ENCODE results near the gene TUFM. TPM values are rescaled to one million over a fixed set of nuclear protein-coding genes. Genes with fewer than 3 reads are reported as not detected.
A peak's percentile ranks its signal among the peaks of the same experiment; 100 is the strongest.

Gene TUFM
- total and polyA plus RNA-seq, 2 of the 8 experiments (the other 6 are each of a cell fraction or from before 2014, with no cell fraction given), result 216 to 249 TPM

GRCh38 chr16:28880955-28881354, 34.8 kb upstream of the TUFM start:
- Histone ChIP-seq H3K27me3 (replicated peaks in 1 of 4; ENCODE audit: control insufficient read depth in 3 of 4, extremely low read depth in 1 of 4, insufficient read depth in 3 of 4, low read length in 3 of 4) (peaks cover 0 to 8% (median 7%) of the 10 kb centered on the region in 4 experiments; a peak in 2 of 7 replicates), H3K14ac (ENCODE audit: insufficient read length) (no peak overlapping the region), H3K27ac (ENCODE audit: low read depth, low read length) (no peak overlapping the region), H2AFZ (ENCODE audit: low read length) (no peak overlapping the region), H3K18ac (ENCODE audit: extremely low read depth, low read length) (0 out of 2 replicates have a peak overlapping the region, but pooled peaks have one; percentile 78), H3K4me2 (ENCODE audit: insufficient read depth in 1 of 2, low read depth in 2 of 2, low read length in 2 of 2) (peak overlapping the region; percentile 78 to 84), H3K9me3 (ENCODE audit: insufficient read depth in 2 of 2, low read depth in 1 of 2, low read length in 1 of 2) (no peaks in the 10 kb centered on the region), H2BK15ac (ENCODE audit: low read length) (peak overlapping the region; percentile 93; the same call in 1 of the 2 replicates), H2BK12ac (ENCODE audit: low read depth, low read length) (peak overlapping the region; percentile 98; the same call in 1 of the 2 replicates), H2BK5ac (ENCODE audit: low read depth, low read length) (peak overlapping the region; percentile 71; the same call in 1 of the 2 replicates), H4K5ac (ENCODE audit: insufficient read length, low read depth, low read length) (no peak overlapping the region), H2BK120ac (replicated peaks; ENCODE audit: low read depth, low read length) (no peak overlapping the region), H3K23me2 (ENCODE audit: low read depth, low read length) (peaks cover 13% of the 10 kb centered on the region), H4K20me1 (replicated peaks in 1 of 2; ENCODE audit: control insufficient read depth in 1 of 2, insufficient read depth in 2 of 2, low read length in 2 of 2) (peaks cover 0 to 2% of the 10 kb centered on the region in 2 experiments), H3K36me3 (ENCODE audit: control insufficient read depth in 2 of 4, insufficient read depth in 4 of 4, low read length in 3 of 4) (no peaks in the 10 kb centered on the region), H4K91ac (replicated peaks; ENCODE audit: insufficient read length, low read length) (peak overlapping the region; percentile 0), H3K9ac (replicated peaks in 1 of 4; ENCODE audit: extremely low read depth in 1 of 4, low read depth in 3 of 4, low read length in 3 of 4) (no peak overlapping the region), H3K56ac (replicated peaks; ENCODE audit: insufficient read length, low read depth, low read length) (no peak overlapping the region), H3K4ac (replicated peaks; ENCODE audit: insufficient read length, low read depth, low read length) (no peak overlapping the region), H3K23ac (ENCODE audit: insufficient read length) (no peak overlapping the region), H4K8ac (ENCODE audit: extremely low read depth, insufficient read depth, low read length) (no peak overlapping the region), H3K4me3 (ENCODE audit: extremely low read depth in 1 of 4, insufficient read depth in 2 of 4, low read depth in 3 of 4, low read length in 4 of 4) (peak overlapping the region in 3 of 4 experiments; percentile 30 to 71 (median 38); a peak in 5 of 8 replicates), H3K79me1 (ENCODE audit: low read depth, low read length) (no peaks in the 10 kb centered on the region; the same call in none of the 2 replicates), H2BK20ac (ENCODE audit: low read length) (peak overlapping the region; percentile 88; the same call in 1 of the 2 replicates), H3K4me1 (replicated peaks in 1 of 4; ENCODE audit: control insufficient read depth in 3 of 4, insufficient read depth in 4 of 4, low read length in 3 of 4) (peaks cover 0 to 41% (median 30%) of the 10 kb centered on the region in 4 experiments; a peak in 6 of 7 replicates), H2AK5ac (ENCODE audit: low read depth, low read length) (peak overlapping the region; percentile 5; the same call in 1 of the 2 replicates), H3K79me2 (ENCODE audit: control insufficient read depth in 1 of 2, insufficient read depth in 2 of 2, low read length in 2 of 2) (no peaks in the 10 kb centered on the region)
- FAIRE-seq (no peak), DNase-seq (ENCODE audit: low read depth in 1 of 2, low spot score in 2 of 2) (no peak)
- ChIA-PET CTCF (ENCODE audit: partially characterized antibody) (interaction anchor here (1.2 to 2.7 kb wide), 2 partner anchors 33 to 63 kb away, joined by 3 to 18 read pairs; no protein-coding TSS in a partner anchor), POLR2A (ENCODE audit: partially characterized antibody) (interaction anchor here (1.1 to 13.3 kb wide), 11 partner anchors 8 to 70 kb away, joined by 3 to 164 read pairs (median 6); partner anchors contain the start of genes ATXN2L, NFATC2IP, SH2B1 and TUFM)
- WGBS, 2 experiments (ENCODE audit: extremely low coverage in 1 of 2, insufficient coverage in 1 of 2, insufficient read length in 1 of 2, insufficient replicate concordance in 2 of 2, low coverage in 1 of 2, low lambda C conversion rate in 2 of 2, missing lambda C conversion rate in 1 of 2), result 77% methylated on average over 4 of the region's 4 CpGs; no CpG with 5 or more reads in 1 of the 2 experiments
- TF ChIP-seq GABPA (IDR thresholded peaks at IDR 0.05; ENCODE audit: borderline replicate concordance, insufficient read depth, low read length) (no peak), KDM1A (IDR thresholded peaks at IDR 0.05; ENCODE audit: borderline replicate concordance, low read length) (peak; percentile 74; the same call in 1 of the 2 replicates)

Data from H1 (cell line).